Type B pancreatic cell (in vitro differentiated cells): ENCODE data around the gene YEATS4. TPM values are rescaled to one million over a fixed set of nuclear protein-coding genes. Genes with fewer than 3 reads are reported as not detected.

Experiments
- DNase-seq: peaks from one replicate; pipeline ENCODE4 v3.0.0; 2021; ENCODE audit warnings: mixed read lengths; ENCODE audit not compliant: unreplicated experiment; ENCODE audit errors: extremely low spot score
- H3K27ac Mint-ChIP-seq: 2 replicates; pipeline ENCODE4 v1.8.0; 2021; ENCODE audit warnings: mild to moderate bottlenecking, mixed read lengths
- H3K27me3 Mint-ChIP-seq: 2 replicates; pipeline ENCODE4 v1.8.0; 2021; ENCODE audit warnings: mixed read lengths
- H3K36me3 Mint-ChIP-seq: 2 replicates; pipeline ENCODE4 v1.8.0; 2021; ENCODE audit warnings: mixed read lengths
- H3K4me1 Mint-ChIP-seq: one replicate; pipeline ENCODE4 v1.8.0; 2021; ENCODE audit warnings: mixed read lengths; ENCODE audit not compliant: unreplicated experiment
- H3K4me3 Mint-ChIP-seq: 2 replicates; pipeline ENCODE4 v1.8.0; 2021; ENCODE audit warnings: mild to moderate bottlenecking, mixed read lengths
- H3K9me3 Mint-ChIP-seq: 2 replicates; pipeline ENCODE4 v1.8.0; 2021; ENCODE audit warnings: mixed read lengths
- total RNA-seq: library from RNA; stranded (reverse); gene quantifications from 2 replicates; pipeline ENCODE4 v1.2.1, GENCODE V29; 2021; ENCODE audit warnings: low replicate concordance
- TF ChIP-seq, protein P1 (sequence below): fragments of 200-600 bp; sonication (generic); conservative IDR thresholded peaks from 2 replicates; pipeline ENCODE4 v1.5.0; 2021; ENCODE audit warnings: antibody characterized with exemption, mild to moderate bottlenecking

Gene YEATS4
- total RNA-seq, 1 donor from 2014 or later = 24.6 TPM

DNA sequence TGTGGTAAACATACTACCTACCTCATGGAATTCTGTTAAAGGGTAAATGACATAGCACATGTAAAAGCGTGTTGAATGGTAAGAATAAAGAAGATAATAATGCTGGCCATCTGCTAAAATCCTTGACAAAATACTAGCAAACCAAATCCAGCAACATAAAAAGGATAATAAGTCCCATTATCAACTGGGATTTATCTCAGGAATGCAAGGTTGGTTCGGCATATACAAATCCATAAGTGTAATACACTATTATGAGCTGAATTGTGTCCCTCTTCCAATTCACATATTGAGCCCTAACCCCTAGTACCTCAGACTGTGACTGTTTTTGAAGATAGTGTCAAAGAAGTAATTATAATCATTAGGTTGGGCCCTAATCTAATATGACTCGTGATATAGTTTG is 37.4 kb downstream of the YEATS4 start:
- TF ChIP-seq, protein P1, sequence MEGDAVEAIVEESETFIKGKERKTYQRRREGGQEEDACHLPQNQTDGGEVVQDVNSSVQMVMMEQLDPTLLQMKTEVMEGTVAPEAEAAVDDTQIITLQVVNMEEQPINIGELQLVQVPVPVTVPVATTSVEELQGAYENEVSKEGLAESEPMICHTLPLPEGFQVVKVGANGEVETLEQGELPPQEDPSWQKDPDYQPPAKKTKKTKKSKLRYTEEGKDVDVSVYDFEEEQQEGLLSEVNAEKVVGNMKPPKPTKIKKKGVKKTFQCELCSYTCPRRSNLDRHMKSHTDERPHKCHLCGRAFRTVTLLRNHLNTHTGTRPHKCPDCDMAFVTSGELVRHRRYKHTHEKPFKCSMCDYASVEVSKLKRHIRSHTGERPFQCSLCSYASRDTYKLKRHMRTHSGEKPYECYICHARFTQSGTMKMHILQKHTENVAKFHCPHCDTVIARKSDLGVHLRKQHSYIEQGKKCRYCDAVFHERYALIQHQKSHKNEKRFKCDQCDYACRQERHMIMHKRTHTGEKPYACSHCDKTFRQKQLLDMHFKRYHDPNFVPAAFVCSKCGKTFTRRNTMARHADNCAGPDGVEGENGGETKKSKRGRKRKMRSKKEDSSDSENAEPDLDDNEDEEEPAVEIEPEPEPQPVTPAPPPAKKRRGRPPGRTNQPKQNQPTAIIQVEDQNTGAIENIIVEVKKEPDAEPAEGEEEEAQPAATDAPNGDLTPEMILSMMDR = no peak
- no peak overlapping the region for H3K4me3 Mint-ChIP-seq
- H3K4me1 Mint-ChIP-seq = no peaks in the 10 kb centered on the region
- H3K9me3 Mint-ChIP-seq = peaks cover 4% of the 10 kb centered on the region
- H3K36me3 Mint-ChIP-seq = peaks cover 17% of the 10 kb centered on the region
- no peaks in the 10 kb centered on the region for H3K27me3 Mint-ChIP-seq
- no peak for DNase-seq
- no peak overlapping the region for H3K27ac Mint-ChIP-seq

DNA sequence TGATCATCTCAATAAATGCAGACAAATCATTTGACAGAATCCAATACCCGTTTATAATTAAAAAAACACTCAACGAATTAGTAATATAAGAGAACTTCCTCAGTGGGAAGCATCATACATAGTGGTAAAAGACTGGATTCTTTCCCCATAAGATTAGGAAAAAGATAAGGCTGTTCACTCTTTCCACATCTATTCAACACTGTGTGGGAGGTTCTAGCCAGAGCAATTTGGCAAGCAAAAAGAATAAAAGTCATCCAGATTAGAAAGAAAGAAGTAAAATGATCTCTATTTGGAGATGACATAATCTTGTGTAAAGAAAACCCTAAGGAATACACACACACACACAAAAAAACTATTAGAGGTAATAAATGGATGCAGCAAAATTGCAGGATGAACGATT is 38.4 kb downstream of the YEATS4 start:
- DNase-seq = no peak
- H3K27ac Mint-ChIP-seq = no peak overlapping the region
- H3K9me3 Mint-ChIP-seq = peaks cover 4% of the 10 kb centered on the region
- peaks cover 16% of the 10 kb centered on the region for H3K36me3 Mint-ChIP-seq
- no peaks in the 10 kb centered on the region for H3K4me1 Mint-ChIP-seq
- H3K4me3 Mint-ChIP-seq = no peak overlapping the region
- no peaks in the 10 kb centered on the region for H3K27me3 Mint-ChIP-seq
- TF ChIP-seq, protein P1 = no peak

DNA sequence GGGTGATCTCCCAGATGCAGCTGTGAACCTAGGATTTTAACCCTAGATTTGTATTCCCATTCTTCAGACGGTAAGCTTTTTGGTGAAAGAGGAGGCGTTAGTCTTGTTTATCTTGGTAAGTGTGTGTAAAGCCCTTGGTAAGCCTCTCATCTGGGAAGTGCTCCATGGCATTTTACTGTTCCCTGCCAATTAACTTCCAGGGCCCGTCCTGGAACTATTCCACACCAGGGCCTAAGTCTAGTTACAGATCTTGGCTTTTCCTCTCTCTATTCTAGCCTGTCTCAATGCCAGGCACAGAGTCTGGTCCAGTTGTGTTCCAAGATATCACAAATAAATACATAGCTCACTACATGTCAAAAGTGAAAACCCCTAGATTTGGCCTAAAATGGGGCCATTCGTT is 42.4 kb downstream of the YEATS4 start:
- Mint-ChIP-seq H3K4me1 (no peaks in the 10 kb centered on the region), H3K36me3 (peaks cover 8% of the 10 kb centered on the region), H3K9me3 (no peaks in the 10 kb centered on the region), H3K27me3 (no peaks in the 10 kb centered on the region), H3K27ac (no peak overlapping the region), H3K4me3 (no peak overlapping the region)
- TF ChIP-seq, protein P1 = no peak
- no peak for DNase-seq

DNA sequence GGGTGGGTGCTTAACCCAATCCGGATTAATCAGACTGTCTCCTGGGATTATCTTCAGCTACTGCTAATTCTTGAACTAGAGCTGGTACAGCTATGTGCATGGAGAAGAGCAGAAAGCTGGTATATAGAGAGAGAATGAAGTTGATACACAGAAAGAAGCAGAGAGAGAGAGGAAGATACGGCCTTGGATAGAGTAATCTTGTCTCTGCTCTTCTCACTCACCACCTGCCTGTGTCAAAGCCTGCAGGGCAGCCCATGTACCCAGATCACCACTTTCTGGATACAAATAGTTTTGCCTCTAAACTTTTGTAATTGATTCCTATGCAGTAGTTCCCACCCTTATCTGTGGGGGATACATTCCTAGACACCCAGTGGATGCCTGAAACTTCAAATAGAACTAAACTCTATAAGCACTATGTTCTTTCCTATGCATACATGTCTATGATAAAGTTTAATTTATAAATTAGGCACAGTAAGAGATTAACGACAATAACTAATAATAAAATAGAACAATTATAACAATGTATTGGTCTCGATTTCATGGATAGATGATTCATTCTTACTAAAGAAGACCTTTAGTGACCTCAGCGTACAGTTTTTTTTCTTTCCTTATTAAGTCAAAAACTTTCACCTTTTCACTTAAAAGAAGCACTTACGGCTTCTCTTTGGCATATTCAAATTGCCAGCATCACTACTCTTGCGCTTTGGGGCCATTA is 45.5 kb downstream of the YEATS4 start:
- Mint-ChIP-seq H3K4me3 (no peak overlapping the region), H3K36me3 (no peaks in the 10 kb centered on the region), H3K27ac (no peak overlapping the region), H3K4me1 (no peaks in the 10 kb centered on the region), H3K9me3 (no peaks in the 10 kb centered on the region), H3K27me3 (no peaks in the 10 kb centered on the region)
- TF ChIP-seq, protein P1 = no peak
- DNase-seq = no peak

DNA sequence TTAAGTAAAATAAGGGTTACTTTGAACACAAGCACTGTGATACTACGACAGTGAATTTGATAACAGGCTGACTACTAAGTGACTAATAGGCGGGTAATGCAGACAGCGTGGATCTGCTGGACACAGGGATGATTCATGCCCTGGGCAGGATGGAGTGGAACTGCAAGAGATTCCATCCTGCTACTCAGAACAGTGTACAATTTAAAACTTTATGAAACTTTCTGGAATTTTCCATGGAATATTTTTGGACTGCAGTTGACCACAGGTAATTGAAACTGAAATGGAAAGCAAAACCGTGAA is 46.0 kb downstream of the YEATS4 start:
- no peaks in the 10 kb centered on the region for H3K27me3 Mint-ChIP-seq
- H3K9me3 Mint-ChIP-seq = no peaks in the 10 kb centered on the region
- H3K4me3 Mint-ChIP-seq = no peak overlapping the region
- no peak overlapping the region for H3K27ac Mint-ChIP-seq
- no peak for DNase-seq
- H3K4me1 Mint-ChIP-seq = no peaks in the 10 kb centered on the region
- TF ChIP-seq, protein P1 = no peak
- peaks cover 5% of the 10 kb centered on the region for H3K36me3 Mint-ChIP-seq

DNA sequence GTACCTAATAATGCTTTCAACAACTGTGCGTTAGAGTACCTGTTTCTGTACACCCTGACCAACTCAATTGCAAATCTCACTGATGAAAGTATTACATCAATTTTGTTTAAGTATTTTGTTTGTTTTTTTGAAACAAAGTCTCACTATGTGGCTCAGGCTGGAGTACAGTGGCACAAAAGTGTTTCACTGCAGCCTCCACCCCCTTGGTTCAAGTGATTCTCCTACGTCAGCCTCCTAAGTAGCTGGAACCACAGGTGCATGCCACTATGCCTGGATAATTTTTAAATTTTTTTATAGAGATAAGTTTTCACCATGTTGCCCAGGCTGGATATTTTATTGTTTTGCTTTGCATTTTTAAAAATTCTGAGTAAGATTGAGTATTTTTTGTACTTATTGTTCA is 46.7 kb downstream of the YEATS4 start:
- TF ChIP-seq, protein P1 = no peak
- no peak for DNase-seq
- Mint-ChIP-seq H3K27ac (no peak overlapping the region), H3K27me3 (no peaks in the 10 kb centered on the region), H3K4me3 (no peak overlapping the region), H3K9me3 (no peaks in the 10 kb centered on the region), H3K4me1 (no peaks in the 10 kb centered on the region), H3K36me3 (peaks cover 6% of the 10 kb centered on the region)
